Activated effector memory CD4-positive, alpha-beta T cell treated with anti-CD3 and anti-CD28 coated beads, Interleukin-2, amount 50 U/mL, for 16 hours (primary cell): ENCODE data around the gene RASSF8.

Experiments
- DNase-seq: peaks from one replicate; pipeline ENCODE4 v3.0.0-alpha.2; 2020

RASSF8 gene

GRCh38 chr12:26068503-26068902, 110.0 kb downstream of the RASSF8 start:
- no peak for DNase-seq

- no peak for DNase-seq
These were observed 111.3 kb downstream of the RASSF8 start for GRCh38 chr12:26069796-26070195.

GRCh38 chr12:26077915-26078702, 119.6 kb downstream of the RASSF8 start:
- no peak for DNase-seq

DNA sequence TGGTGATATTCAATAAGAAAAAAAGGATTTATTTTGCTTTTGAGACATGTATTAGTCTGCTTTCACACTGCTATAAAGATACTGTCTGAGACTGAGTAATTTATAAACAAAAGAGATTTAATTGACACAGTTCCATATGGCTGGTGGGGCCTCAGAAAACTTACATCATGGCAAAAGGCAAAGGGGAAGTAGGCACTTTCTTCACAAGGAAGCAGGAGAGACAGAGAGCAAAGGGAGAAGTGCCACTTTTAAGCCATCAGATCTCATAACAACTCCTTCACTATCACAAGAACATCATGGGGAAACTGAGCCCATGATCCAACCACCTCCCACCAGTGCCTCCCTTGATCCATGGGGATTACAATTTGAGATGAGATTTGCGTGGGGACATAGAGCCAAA, 122.4 kb downstream of the RASSF8 start:
- DNase-seq: no peak

DNA sequence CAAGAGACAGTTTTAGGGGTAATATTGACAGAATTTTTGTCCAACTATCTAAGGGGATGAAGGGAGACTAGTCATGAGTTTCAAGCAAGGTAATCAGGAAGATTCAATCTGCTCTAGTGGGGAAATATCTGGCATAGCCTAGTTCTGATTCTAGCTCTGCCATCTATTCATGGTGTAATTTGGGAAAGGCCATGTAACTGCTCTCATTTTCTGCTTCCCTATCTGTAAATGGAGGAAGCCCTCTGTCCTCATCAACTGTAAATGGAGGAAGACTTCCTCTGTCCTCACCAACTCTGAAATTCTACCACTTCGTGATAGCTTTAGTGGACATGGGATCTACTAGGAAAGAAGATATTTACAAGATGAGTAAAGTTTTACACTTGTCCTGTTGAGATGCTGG, 128.5 kb downstream of the RASSF8 start:
- DNase-seq: no peak

- no peak for DNase-seq
These were observed 130.5 kb downstream of the RASSF8 start for GRCh38 chr12:26088998-26089397.

GRCh38 chr12:26090836-26091510, 132.5 kb downstream of the RASSF8 start:
- no peak for DNase-seq

- no peak for DNase-seq
These were observed 133.3 kb downstream of the RASSF8 start for GRCh38 chr12:26091822-26092221.

GRCh38 chr12:26092346-26093105, 134.0 kb downstream of the RASSF8 start:
- DNase-seq: no peak

DNA sequence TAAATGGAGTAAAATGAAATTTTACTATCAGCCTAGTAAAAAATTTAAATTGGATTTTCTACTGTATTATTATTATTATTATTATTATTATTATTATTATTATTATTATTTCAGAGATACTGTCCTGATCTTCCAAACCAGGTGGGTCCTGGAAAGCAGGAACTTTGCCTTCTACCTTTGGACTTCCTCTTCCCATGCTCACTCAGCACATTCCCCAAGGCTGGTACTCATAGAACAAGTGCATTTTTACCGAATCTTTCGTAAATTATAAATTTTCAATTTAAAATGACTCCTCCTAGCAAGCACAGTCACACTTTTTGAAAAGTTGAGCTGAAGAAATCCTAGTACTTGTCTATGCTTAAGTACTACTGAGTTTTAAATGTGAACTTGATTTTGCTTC, 136.7 kb downstream of the RASSF8 start:
- no peak for DNase-seq

DNA sequence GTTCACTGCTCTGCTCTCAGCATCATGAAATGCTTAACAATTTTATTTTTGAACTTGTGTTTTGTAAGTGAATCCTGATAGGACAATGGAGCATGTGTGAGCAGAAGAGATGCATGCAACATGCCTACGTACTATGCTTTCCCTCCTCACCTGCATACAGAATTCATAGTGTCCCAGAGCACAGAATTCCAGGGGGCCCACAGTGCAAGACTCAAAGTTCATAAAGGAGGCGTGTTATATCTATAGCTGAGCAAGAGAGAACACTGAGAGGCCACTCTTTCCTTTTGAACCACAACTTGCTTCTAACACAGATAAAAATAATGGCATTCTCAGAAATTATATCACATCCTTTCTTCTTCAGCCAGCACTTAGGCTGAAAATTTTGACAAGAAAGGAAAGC, 137.6 kb downstream of the RASSF8 start:
- DNase-seq: no peak

- peak; percentile 80 for DNase-seq
These were observed 138.8 kb downstream of the RASSF8 start for GRCh38 chr12:26097046-26097878.

GRCh38 chr12:26100666-26101349, 142.3 kb downstream of the RASSF8 start:
- DNase-seq: no peak

DNA sequence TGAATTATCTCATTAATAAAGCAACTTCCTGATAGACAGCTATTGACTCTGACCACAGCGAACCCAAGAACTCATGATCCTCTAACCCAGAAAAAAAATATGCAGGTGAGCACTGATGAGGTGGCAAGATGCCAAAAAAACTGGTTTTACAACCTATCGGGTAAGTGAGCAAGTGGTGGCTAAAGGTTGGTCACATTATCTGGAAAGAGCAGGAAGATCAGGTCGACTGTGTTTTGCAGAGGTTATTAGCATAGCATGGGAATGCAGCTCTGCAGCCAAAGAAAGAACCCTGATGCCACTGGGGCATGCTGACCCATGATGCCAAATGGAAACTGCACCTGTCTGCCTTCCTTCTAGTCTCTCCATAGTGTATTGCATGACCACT, 142.9 kb downstream of the RASSF8 start:
- no peak for DNase-seq

DNA sequence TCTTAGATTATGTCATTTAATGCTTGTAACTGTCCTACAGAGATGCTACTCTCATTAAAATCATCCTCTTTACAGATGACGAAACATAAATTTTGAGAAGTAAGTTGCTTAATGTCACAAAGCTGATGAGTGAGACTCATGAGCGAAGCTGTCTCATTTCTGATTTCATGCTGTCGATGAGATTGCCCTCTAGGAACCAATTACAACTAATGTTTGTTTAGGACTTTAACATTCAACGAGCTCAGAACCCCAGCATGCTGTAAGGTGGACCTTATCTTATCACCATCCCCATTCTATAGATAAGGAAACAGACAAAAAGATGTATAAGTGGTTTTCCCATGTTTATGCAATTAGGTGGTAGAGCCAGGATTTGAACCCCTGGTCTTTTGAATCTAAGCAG, 143.3 kb downstream of the RASSF8 start:
- DNase-seq: no peak

DNA sequence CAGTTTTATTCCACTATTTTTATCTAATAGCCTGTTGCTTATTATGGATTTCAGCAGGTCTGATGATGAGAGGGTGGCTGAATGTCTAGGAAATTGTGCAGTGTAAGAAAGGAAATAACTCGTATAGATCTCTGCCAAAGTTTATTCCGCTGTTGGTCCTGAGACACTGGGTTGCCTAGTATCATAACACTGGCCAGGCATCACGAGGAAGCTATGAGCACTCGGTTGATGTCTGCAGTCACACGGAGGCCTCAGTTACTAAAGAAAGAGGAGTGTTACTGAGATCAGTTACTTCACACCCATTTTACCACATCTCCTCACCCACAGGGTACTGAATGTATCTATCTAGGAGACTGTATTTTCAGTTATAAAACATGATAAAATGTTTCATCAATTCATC, 144.5 kb downstream of the RASSF8 start:
- no peak for DNase-seq

DNA sequence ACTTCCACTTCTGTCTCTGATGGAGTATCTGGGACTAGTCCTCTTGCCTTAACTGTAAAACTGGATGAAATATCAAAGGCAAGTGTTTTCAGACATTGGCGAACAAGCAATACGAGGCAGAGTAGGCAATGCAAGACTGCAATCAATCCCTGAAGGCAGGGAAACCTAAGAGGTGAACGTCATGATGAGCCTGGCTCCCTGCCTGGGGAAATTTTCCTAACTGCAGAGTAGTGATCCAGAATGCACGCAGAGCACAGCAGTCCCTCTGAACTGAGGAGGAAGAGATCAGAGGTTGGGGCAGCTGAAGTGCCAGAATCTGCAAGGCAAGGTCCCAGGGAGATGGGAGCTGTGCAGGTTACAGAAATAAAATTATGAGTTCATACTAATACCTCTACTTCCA, 147.9 kb downstream of the RASSF8 start:
- DNase-seq: no peak

GRCh38 chr12:26108915-26109314, 150.4 kb downstream of the RASSF8 start:
- no peak for DNase-seq

GRCh38 chr12:26109343-26109881, 150.9 kb downstream of the RASSF8 start:
- no peak for DNase-seq

GRCh38 chr12:26112232-26112631, 153.8 kb downstream of the RASSF8 start:
- no peak for DNase-seq

DNA sequence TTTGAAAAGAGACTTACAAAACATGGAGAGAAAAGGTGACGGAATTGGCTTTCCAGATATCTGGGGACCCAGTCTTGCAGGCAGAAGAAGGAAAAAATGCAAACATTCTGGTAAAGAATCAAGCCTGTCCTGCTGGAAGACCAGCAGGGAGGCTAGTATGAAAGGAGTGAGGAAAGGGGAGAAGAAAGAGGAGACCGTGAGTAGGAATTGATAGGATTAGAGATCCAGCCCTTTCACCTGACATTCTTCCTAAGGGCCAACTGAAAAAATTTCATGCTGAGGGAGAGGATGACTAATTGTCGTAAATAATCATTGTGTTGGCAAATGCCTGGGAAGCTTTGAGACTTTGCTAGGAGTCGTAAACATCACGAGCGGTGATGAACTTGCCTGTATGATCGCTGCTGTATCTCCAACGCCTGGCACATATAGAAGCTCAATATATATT, 154.2 kb downstream of the RASSF8 start:
- no peak for DNase-seq

DNA sequence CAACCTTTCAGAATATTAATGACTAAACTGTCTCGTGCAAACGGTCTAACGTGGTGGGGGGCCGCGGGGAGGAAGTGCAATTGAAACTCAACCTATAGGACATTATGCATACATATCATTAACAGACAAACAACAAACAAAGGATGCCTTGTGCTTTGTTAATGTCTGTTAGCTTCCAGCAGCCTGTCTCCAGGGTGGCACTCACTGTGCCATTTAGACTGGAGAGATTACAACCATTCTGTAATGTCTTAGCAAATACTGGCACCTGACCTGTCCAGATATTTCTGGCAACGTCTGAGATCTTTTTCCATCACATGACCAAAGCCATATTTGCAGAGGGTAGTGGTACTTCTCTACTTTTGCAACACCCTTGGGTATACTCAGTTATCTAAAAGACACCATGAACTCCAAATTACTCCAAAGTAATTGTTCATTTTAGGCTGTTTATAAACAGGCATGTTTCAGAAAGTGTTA, 154.7 kb downstream of the RASSF8 start:
- no peak for DNase-seq
